Fibroblast of lung (primary cell): ENCODE results near the gene ECSIT. TPM values are rescaled to one million over a fixed set of nuclear protein-coding genes. Genes with fewer than 3 reads are reported as not detected.

Experiments
- DNase-seq, 2 donors: peaks; one replicate each; pipeline versions ENCODE4 v3.0.0 to v3.0.0-alpha.2; 2010; ENCODE audit warnings: low read depth in 2 of 2
- H2AFZ ChIP-seq: 2 replicates; pipeline ENCODE4 v1.5.1; 2012; ENCODE audit warnings: low read length, control low read depth, inconsistent platforms
- H3K27ac ChIP-seq: 2 replicates; pipeline ENCODE4 v1.5.1; 2011; ENCODE audit warnings: low read length, control low read depth; ENCODE audit not compliant: insufficient read depth
- H3K27me3 ChIP-seq: 2 replicates; pipeline ENCODE4 v1.5.1; 2011; ENCODE audit warnings: mild to moderate bottlenecking, low read length; ENCODE audit not compliant: control insufficient read depth, insufficient read depth
- H3K36me3 ChIP-seq: 2 replicates; pipeline ENCODE4 v1.5.1; 2011; ENCODE audit warnings: low read length; ENCODE audit not compliant: control insufficient read depth, insufficient read depth
- H3K4me1 ChIP-seq: 2 replicates; pipeline ENCODE4 v1.5.1; 2011; ENCODE audit warnings: low read length; ENCODE audit not compliant: control insufficient read depth, insufficient read depth; ENCODE audit errors: extremely low read depth
- H3K4me2 ChIP-seq: 2 replicates; pipeline ENCODE4 v1.5.1; 2011; ENCODE audit warnings: low read length, control low read depth; ENCODE audit not compliant: insufficient read depth; ENCODE audit errors: extremely low read depth
- H3K4me3 ChIP-seq, 4 experiments: fragments of 200-600 bp in 1 of 4; sonication (generic) in 1 of 4; replicated peaks in 1 of 4; 2 replicates each; pipeline ENCODE4 v1.5.1; 2011 to 2016; ENCODE audit warnings: low read length in 4 of 4, low read depth in 3 of 4, mild to moderate bottlenecking in 3 of 4, control low read depth in 2 of 4, inconsistent platforms in 1 of 4, mixed read lengths in 1 of 4; ENCODE audit not compliant: insufficient read depth in 1 of 4; ENCODE audit errors: control extremely low read depth in 1 of 4
- H3K79me2 ChIP-seq: 2 replicates; pipeline ENCODE4 v1.5.1; 2012; ENCODE audit warnings: mild to moderate bottlenecking, low read length, inconsistent platforms; ENCODE audit not compliant: control insufficient read depth, insufficient read depth
- H3K9ac ChIP-seq: 2 replicates; pipeline ENCODE4 v1.5.1; 2011; ENCODE audit warnings: mild to moderate bottlenecking, low read length, control low read depth; ENCODE audit not compliant: insufficient read depth
- H3K9me3 ChIP-seq: 2 replicates; pipeline ENCODE4 v1.5.1; 2012; ENCODE audit warnings: low read depth, low read length; ENCODE audit not compliant: control insufficient read depth, insufficient read depth
- H4K20me1 ChIP-seq: 2 replicates; pipeline ENCODE4 v1.5.1; 2011; ENCODE audit warnings: low read length; ENCODE audit not compliant: control insufficient read depth, insufficient read depth; ENCODE audit errors: extremely low read depth
- EZH2 ChIP-seq: IDR thresholded peaks from 2 replicates; pipeline ENCODE4 v1.5.1; 2012; ENCODE audit warnings: low read length, control low read depth, mild to moderate bottlenecking; ENCODE audit errors: missing control alignments
- polyA plus RNA-seq, 2 donors: library from polyadenylated mRNA; depleted of rRNA in 1 of 2; stranded (reverse) in 1 of 2; unstranded in 1 of 2; fragments of >200 nt; gene quantifications; 2 replicates each; pipeline ENCODE4 v1.2.1, GENCODE V29; 2011 to 2012; ENCODE audit warnings: missing spikeins in 1 of 2
- total RNA-seq: library from RNA; depleted of rRNA; stranded (reverse); fragments of >200 nt; gene quantifications from 2 replicates; pipeline ENCODE4 v1.2.1, GENCODE V29; 2014
- TF ChIP-seq, protein P1 (sequence below), 2 donors: IDR thresholded peaks in 1 of 2; conservative IDR thresholded peaks in 1 of 2; 1 replicate in 1 of 2; 2 replicates in 1 of 2; pipeline ENCODE4 v1.5.1; 2011 to 2012; ENCODE audit warnings: low read length in 2 of 2, control low read depth in 1 of 2, inconsistent platforms in 1 of 2, low read depth in 1 of 2, mild to moderate bottlenecking in 1 of 2

ECSIT gene
- total and polyA plus RNA-seq, 2 donors (not counting 1 experiment from before 2014, with no cell fraction given): 19.3 to 33.5 TPM

DNA sequence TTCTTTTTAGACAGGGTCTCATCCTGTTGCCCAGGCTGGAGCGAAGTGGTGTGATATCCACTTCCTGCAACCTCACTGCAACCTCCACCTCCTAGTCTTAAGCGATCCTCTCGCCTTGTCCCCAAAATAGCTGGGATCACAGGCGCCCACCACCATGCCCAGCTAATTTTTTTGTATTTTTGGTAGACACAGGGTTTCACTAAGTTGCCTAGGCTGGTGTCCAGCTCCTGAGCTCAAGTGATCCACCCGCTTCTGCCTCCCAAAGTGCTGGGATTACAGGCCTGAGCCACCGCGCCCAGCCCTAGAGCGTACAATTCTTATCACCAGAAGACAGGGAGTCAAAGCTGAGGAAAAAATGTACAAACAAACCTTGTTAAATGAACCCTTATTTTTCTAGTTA is 34.6 kb upstream of the ECSIT start:
- Histone ChIP-seq H3K27ac (no peak overlapping the region), H3K27me3 (no peaks in the 10 kb centered on the region), H2AFZ (no peak overlapping the region), H3K4me2 (no peak overlapping the region), H3K79me2 (peaks cover 2% of the 10 kb centered on the region), H3K4me3 (no peak overlapping the region), H4K20me1 (no peaks in the 10 kb centered on the region), H3K9me3 (no peaks in the 10 kb centered on the region), H3K36me3 (no peaks in the 10 kb centered on the region), H3K4me1 (no peaks in the 10 kb centered on the region), H3K9ac (no peak overlapping the region)
- no peak for TF ChIP-seq EZH2
- TF ChIP-seq, protein P1, sequence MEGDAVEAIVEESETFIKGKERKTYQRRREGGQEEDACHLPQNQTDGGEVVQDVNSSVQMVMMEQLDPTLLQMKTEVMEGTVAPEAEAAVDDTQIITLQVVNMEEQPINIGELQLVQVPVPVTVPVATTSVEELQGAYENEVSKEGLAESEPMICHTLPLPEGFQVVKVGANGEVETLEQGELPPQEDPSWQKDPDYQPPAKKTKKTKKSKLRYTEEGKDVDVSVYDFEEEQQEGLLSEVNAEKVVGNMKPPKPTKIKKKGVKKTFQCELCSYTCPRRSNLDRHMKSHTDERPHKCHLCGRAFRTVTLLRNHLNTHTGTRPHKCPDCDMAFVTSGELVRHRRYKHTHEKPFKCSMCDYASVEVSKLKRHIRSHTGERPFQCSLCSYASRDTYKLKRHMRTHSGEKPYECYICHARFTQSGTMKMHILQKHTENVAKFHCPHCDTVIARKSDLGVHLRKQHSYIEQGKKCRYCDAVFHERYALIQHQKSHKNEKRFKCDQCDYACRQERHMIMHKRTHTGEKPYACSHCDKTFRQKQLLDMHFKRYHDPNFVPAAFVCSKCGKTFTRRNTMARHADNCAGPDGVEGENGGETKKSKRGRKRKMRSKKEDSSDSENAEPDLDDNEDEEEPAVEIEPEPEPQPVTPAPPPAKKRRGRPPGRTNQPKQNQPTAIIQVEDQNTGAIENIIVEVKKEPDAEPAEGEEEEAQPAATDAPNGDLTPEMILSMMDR (conservative IDR thresholded peaks at IDR 0.05 in 1 of 2, IDR thresholded peaks at IDR 0.05 in 1 of 2; ENCODE audit: low read depth in 1 of 2, low read length in 2 of 2): no peak
- no peak for DNase-seq

DNA sequence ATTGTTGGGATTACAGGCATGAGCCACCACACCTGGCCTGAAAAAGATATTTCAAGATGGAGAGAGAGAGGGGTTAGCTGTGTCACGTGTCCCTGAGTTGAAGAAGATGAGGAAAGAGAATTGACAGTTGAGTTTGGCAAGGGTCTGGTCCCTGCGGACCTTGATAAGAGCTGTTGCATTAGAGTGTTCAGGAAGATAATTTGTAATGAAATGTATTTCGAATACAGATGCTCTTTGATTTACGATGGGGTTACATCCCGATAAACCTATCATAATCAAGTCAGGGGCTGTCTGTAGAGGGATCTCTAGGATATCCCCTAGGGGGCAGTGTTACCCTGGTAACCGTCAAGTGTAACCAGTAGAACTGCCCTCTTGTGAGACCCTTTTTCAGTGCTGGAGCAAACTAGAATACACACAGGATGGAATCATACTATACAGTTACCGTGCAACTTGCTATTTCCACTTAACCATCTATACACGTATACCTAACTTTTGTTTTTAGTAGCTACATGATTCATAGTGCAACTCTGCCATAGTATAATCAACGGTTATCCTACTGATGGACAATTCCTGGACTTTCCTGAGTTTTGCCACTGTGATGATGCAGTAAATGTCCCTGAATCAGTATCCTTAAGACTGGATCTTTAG is 31.6 kb upstream of the ECSIT start:
- Histone ChIP-seq H3K4me3 (no peak overlapping the region), H3K36me3 (no peaks in the 10 kb centered on the region), H3K4me1 (peaks cover 6% of the 10 kb centered on the region), H3K9ac (no peak overlapping the region), H3K4me2 (no peak overlapping the region), H3K27me3 (no peaks in the 10 kb centered on the region), H4K20me1 (no peaks in the 10 kb centered on the region), H2AFZ (no peak overlapping the region), H3K9me3 (no peaks in the 10 kb centered on the region), H3K27ac (no peak overlapping the region), H3K79me2 (peaks cover 25% of the 10 kb centered on the region)
- peak; percentile 59 to 77 for DNase-seq
- no peak for TF ChIP-seq EZH2
- TF ChIP-seq, protein P1 (conservative IDR thresholded peaks at IDR 0.05 in 1 of 2, IDR thresholded peaks at IDR 0.05 in 1 of 2; ENCODE audit: low read depth in 1 of 2, low read length in 2 of 2): peak; percentile 67 to 71

DNA sequence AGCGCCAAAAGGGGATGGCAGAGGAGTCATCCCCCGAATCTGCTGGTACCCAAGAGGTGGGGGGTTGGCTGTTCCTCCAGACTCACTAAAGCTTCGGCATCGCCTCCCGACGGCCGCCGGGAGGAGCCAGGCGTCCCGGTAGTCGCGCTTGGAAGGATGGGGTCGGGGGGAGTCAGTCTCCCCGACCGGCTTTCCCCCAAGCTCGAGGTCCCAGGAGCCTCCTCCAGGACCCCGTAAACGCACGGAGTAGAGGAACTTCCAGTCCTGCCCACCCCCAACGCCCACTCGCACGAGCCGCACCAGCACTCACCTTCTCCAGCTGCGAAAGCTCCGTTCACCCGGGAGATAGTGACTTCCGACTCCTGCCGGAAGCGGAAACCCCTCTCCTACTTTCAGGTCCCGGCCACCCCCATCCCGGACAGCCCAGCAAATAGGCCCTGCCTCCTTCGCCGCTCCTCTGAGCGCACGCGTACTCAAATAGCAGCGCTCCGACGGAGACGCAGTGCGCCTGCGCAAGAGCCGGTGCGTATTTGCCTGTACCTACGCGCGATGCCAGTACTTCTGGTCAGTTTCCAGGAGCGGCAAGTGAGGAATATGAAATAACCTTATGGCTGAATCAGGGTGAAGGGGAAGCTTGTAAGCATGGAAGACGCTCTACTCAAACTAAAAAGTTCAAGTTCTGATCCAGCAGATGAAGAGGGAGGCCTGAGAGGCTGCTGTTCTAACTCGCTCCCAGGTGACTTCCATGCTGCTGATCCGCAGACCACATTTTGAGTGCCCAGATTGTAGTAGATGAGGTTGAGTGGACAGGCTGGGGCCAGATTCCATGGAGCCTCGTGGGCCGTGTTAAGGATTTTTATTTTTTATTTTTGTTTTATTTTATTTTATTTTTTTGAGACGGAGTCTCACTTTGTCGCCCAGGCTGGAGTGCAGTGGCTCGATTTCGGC is 30.2 kb upstream of the ECSIT start, which contains the start of gene ELOF1:
Gene ELOF1, minus strand, starts transcription at position 350 of the 948 bp plus-strand sequence. CDS start 4,883 bp downstream, outside the sequence.
- H4K20me1 ChIP-seq: no peaks in the 10 kb centered on the region
- H3K9ac ChIP-seq: peak within 1 kb of the TSS; percentile 43
- H3K4me1 ChIP-seq: peaks cover 6% of the 10 kb centered on the region
- TF ChIP-seq EZH2: no peak
- TF ChIP-seq, protein P1 (conservative IDR thresholded peaks at IDR 0.05 in 1 of 2, IDR thresholded peaks at IDR 0.05 in 1 of 2; ENCODE audit: low read depth in 1 of 2, low read length in 2 of 2): peak; percentile 18 to 40
- H2AFZ ChIP-seq: peak within 1 kb of the TSS; percentile 78
- DNase-seq: peak; percentile 98
- peak within 1 kb of the TSS; percentile 45 to 95 (median 78) for H3K4me3 ChIP-seq
- peak within 1 kb of the TSS; percentile 7 for H3K27ac ChIP-seq
- H3K4me2 ChIP-seq: peak within 1 kb of the TSS; percentile 90
- no peaks in the 10 kb centered on the region for H3K27me3 ChIP-seq
- H3K36me3 ChIP-seq: peaks cover 4% of the 10 kb centered on the region
- no peaks in the 10 kb centered on the region for H3K9me3 ChIP-seq
- peaks cover 29% of the 10 kb centered on the region for H3K79me2 ChIP-seq
